Measurements from ENCODE around the gene GHRH. TPM values are rescaled to one million over a fixed set of nuclear protein-coding genes. Genes with fewer than 3 reads are reported as not detected.

GHRH gene
- total RNA-seq, 1 experiment from 2014 or later = not detected

- DNase-seq (ENCODE audit: low read depth, low spot score) = no peak
- in situ Hi-C loops (cut with HindIII; ENCODE audit: low pct_unique_long_range_greater_than_20kb, low sequenced_read_pairs) = no loop called here
- ATAC-seq = no peak
- H3K4me1 ChIP-seq (ENCODE audit: control insufficient read depth, insufficient read depth, low read length) = no peaks in the 10 kb centered on the region
- no peaks in the 10 kb centered on the region for H3K27me3 ChIP-seq (ENCODE audit: control insufficient read depth, insufficient read depth, low read length)
- TF ChIP-seq TCF7L2 (IDR thresholded peaks at IDR 0.05; ENCODE audit: low read depth, low read length) = no peak
- no peak for TF ChIP-seq SIN3A (IDR thresholded peaks at IDR 0.05; ENCODE audit: borderline replicate concordance, insufficient read depth, low read depth, low read length)
- TF ChIP-seq POLR2AphosphoS5 (IDR thresholded peaks at IDR 0.05; ENCODE audit: low read depth, low read length) = no peak
- no peak for TF ChIP-seq REST (IDR thresholded peaks at IDR 0.05; ENCODE audit: insufficient read depth in 1 of 2, low read depth in 2 of 2, low read length in 1 of 2)
- TF ChIP-seq CTCF (IDR thresholded peaks at IDR 0.05) = no peak
- POLR2A ChIA-PET = no interaction called here
- intact Hi-C loops (cut with micrococcal nuclease; ENCODE audit: unreplicated experiment) = no loop called here
- CTCF ChIA-PET = no interaction called here
- no TSS peak for BruUV-seq (replicated peaks)
- no peaks in the 10 kb centered on the region for H3K36me3 ChIP-seq (ENCODE audit: control insufficient read depth, insufficient read depth, low read length)
- no peak overlapping the region for H3K4me3 ChIP-seq (ENCODE audit: low read depth in 2 of 2, low read length in 2 of 2)
- no peaks in the 10 kb centered on the region for H3K9me3 ChIP-seq (ENCODE audit: control insufficient read depth, insufficient read depth, low read depth, low read length)
- H3K27ac ChIP-seq (ENCODE audit: low read length) = no peak overlapping the region
Observed at GRCh38 chr20:37254114-37254878, 7.3 kb downstream of the GHRH start.

GRCh38 chr20:37253087-37253486 lies 8.5 kb downstream of the GHRH start:
- no peak for TF ChIP-seq TCF7L2 (IDR thresholded peaks at IDR 0.05; ENCODE audit: low read depth, low read length)
- TF ChIP-seq POLR2AphosphoS5 (IDR thresholded peaks at IDR 0.05; ENCODE audit: low read depth, low read length) = no peak
- TF ChIP-seq CTCF (IDR thresholded peaks at IDR 0.05) = no peak
- no peak for TF ChIP-seq SIN3A (IDR thresholded peaks at IDR 0.05; ENCODE audit: borderline replicate concordance, insufficient read depth, low read depth, low read length)
- no peak for TF ChIP-seq REST (IDR thresholded peaks at IDR 0.05; ENCODE audit: insufficient read depth in 1 of 2, low read depth in 2 of 2, low read length in 1 of 2)
- CTCF ChIA-PET = no interaction called here
- no peaks in the 10 kb centered on the region for H3K9me3 ChIP-seq (ENCODE audit: control insufficient read depth, insufficient read depth, low read depth, low read length)
- H3K4me1 ChIP-seq (ENCODE audit: control insufficient read depth, insufficient read depth, low read length) = no peaks in the 10 kb centered on the region
- POLR2A ChIA-PET = no interaction called here
- intact Hi-C loops (cut with micrococcal nuclease; ENCODE audit: unreplicated experiment) (no loop called here), in situ Hi-C loops (cut with HindIII; ENCODE audit: low pct_unique_long_range_greater_than_20kb, low sequenced_read_pairs) (no loop called here)
- BruUV-seq (replicated peaks) = no TSS peak
- no peaks in the 10 kb centered on the region for H3K36me3 ChIP-seq (ENCODE audit: control insufficient read depth, insufficient read depth, low read length)
- no peak overlapping the region for H3K27ac ChIP-seq (ENCODE audit: low read length)
- H3K4me3 ChIP-seq (ENCODE audit: low read depth in 2 of 2, low read length in 2 of 2) = no peak overlapping the region
- no peaks in the 10 kb centered on the region for H3K27me3 ChIP-seq (ENCODE audit: control insufficient read depth, insufficient read depth, low read length)
- DNase-seq (ENCODE audit: low read depth, low spot score) (no peak), ATAC-seq (no peak)
